ENCODE data around the gene OR2S2.
"Not testable (repeated sequence)": the region's sequence is repeated elsewhere in the genome, so short reads cannot be mapped to it uniquely, and the experiment has no call there.

OR2S2 gene

DNA sequence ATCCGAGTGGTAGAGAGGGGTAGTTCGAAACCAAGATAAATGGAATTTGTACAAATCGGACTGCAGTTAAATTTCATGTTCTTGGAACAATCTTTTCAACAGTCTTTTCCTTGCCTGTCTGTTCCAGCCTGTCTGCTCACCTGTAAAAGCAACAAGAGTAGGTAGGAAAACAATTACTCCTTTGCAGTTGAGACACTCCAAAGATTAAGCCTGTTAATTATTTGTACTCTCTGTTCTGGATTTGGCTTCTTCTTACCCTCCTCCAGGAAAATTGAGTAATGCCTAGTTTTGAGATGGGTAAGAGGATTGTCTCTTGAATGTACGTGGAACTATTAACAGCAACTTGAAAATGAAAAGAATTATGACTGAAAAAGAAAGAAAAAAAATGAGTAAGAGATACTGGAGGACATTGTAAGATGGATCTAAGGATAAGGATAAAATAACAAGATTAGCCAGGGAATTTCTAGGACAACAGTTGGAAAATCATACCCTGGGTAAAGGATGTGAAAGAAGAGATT is 24.3 kb downstream of the OR2S2 start:
- FAIRE-seq: no peak

DNA sequence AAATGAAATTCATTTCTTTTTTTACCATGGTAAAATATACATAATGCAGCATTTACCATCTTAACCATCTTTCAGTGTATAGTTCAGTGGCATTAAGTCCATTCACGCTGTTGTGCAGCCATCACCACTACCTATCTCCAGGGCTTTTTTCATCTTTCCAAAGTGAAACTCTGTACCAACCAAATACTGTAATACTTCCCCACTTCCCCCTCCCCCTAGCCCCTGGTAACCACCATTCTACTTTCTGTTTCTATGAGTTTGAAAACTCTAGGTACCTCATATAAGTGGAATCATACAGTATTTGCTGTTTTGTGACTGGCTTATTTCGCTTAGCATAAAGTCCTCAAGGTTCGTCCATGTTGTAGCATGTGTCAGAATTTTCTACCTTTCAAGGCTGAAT is 25.2 kb downstream of the OR2S2 start:
- no peak for FAIRE-seq

DNA sequence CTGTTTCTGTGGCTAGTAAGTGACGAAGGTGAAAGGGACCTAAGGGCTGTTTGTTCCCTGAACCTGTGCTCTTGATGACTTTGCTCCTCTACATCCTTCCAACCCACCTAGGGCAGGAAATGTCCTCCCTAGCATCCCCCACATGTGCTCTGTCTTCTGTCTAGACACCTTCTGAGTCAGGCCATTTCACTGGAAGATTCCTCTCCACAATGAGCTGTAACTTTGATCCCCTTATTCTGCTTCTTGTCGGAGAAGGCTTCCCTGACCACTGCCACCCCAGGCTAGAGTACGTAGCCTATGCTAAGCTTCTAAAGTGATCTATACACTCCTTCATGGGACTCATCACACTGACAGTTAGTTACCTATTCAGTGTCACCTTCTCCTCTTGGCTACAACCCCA is 27.0 kb downstream of the OR2S2 start:
- FAIRE-seq: no peak

DNA sequence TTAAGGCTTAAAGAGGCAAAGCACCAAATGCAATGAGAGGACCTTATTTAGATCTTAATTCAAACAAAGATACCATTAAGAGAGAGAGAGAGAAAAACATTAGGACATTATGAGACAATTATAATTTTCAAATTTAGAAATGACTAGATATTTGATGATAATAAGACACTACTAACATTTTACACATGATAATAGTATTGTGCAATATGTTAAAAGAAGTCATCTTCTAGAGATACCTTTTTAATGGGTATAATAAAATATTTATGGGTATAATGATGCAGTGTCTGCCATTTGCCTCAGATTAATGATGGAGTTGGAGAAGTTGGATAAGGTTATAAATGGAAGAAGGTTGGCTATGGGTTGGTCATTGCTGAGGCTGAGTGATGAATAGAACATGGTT is 27.4 kb downstream of the OR2S2 start:
- FAIRE-seq: no peak

DNA sequence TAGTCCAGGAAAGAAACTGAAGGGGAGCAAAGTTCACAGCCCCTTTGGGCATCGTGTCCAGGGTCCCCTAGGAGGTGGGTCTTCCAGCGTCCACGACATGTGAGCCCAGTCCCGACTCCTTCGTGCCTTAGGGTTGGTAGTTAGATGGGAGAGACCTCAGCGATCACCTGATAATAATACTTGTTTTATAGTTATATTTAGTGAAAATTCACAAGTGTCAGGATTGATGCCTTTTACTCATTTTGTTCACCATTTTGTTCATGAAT is 28.6 kb downstream of the OR2S2 start:
- FAIRE-seq: no peak

- FAIRE-seq: no peak
These were observed 29.1 kb downstream of the OR2S2 start for GRCh38 chr9:35928591-35929452.

DNA sequence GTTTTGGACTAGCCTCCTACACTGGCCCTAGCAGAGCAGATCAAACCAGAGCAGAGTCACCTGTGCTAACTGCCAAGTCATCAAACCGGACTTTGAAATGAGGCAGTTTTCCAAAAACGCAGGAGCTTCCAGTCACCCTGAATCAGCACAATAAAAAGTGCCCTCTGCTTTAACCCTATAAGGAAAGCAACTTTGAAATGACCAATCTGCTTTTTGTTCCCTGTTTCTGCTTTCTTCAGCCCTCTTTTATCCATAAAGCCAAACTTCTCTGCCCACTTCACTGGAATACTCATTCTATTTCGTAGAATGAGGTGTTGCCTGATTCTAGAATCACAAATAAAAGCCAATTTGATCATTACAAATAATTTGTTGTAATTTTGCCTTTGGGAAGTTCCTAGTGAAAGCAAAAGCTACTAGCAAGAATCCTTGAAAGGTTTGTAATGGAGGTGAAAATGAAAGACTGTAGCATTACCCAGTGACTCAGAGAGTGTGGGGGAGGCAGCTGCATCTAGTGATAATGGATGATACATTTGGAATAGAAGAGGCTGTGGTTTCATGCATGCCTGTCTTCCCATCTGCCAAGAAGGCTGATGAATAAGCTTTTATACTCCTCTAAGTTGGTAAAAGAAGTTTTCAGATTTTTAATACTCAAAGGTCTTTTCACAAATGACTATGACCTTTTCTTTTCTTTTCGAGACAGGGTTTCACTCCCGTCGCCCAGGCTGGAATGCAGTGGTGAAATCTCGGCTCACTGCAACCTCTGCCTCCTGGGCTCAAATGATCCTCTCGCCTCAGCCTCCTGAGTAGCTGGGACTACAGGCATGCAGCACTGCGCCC is 33.8 kb downstream of the OR2S2 start:
- no peak for FAIRE-seq

DNA sequence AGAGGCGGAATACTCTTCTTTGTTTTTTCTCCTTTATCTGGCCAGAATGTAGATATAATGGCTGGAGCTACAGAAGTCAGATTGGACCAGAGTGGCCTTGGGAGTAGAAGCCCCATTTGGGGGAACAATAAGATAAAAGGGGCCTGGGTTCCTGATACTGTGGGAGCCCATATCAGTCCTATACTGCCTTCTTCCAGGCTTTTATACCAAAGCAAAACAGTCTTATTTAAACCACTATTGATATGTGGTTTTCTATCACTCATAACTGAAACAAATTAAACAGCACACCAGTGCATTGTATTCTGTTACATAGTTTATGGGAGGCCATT is 34.4 kb downstream of the OR2S2 start:
- FAIRE-seq: no peak

DNA sequence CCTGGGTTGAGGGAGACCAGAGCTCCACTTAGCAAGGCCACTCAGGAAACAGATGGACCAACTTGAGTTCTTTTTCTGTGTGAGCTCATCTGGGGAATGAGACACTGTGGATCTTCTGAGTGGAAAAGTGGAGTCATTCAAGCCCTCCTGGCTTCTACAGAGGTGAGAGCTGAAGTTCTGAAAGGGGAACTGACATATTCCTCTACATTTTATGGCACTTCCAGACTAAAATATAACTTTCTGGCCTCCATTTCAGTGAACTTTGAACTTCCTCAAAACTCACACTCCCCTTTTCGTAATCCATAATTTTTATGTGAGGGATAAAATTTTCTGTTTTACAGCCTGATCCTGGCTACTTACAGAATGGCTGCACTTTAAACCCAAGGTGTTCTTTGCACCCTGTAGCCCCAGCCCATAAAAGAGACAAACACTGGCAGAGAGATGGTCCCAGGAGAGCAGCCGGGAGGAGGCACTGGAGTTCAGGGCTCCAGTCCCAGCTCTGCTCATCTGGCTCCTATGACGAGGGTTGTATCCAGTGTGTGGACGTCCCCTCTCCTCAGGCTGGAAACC is 37.8 kb downstream of the OR2S2 start:
- FAIRE-seq: peak; percentile 82

- no peak for FAIRE-seq
These were observed 38.5 kb downstream of the OR2S2 start for GRCh38 chr9:35919212-35920008.

DNA sequence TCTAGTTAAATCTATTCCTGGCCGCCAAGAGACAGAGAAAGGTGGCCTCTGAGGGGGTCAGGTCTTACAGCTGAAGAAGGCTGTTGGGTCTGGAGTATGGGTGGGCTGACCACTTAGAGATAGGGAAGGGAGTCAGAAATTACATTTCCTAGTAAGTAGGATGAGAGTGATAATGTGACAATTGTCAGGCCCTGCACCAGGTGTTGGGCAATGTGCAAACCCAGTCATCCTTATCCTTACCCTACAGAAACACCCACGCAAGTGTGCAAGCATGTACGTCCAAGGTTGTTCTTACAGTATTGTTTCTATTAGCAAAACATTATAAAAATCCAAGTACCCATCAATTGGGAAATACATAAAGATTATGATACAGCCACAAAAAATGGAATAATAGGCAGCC is 39.2 kb downstream of the OR2S2 start:
- FAIRE-seq: no peak

DNA sequence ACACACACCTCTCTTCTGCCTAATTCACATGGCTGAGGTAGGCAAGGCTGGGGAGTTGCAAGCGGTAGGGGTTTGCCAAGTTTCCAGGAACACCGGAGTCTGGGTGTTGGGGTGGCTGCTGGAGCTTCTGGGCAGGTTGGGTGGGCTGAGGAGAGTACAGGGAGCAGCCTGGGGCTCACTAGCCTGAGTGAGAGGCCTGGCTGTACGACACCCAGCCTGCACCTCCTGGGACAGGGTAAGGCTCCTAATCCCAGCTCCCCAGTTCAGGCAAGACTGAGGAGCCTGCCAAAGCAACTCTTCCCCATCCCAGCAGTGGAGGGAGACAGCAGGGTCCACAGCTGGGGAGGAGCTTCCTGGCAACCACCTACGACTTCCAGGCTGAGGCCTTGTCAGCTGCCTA is 40.7 kb downstream of the OR2S2 start:
- no peak for FAIRE-seq

GRCh38 chr9:35915681-35916294 is 42.2 kb downstream of the OR2S2 start:
- no peak for FAIRE-seq

DNA sequence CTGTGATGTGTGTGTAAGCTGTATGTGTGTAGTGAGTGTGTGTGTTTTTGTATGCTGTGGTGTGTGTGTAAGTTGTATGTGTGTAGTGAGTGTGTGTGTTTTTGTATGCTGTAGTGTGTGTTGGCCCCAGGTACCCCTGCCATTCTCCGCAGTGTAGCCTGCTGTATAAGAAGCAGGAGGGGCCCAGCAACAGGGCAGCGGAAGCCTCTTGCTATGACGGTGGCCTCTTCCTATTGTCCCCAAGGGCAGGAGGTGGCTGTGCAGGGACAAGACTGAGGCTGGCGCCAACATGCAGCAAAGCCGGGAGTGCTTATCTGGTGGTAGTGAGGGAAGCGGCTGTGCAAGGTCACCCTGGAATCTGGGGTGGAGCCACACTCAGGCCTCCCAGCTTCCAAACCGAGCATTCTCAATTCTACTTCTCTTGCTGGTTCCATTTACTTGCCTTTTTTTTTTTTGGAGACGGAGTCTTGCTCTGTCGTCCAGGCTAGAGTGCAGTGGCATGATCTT is 43.6 kb downstream of the OR2S2 start:
- FAIRE-seq: peak; percentile 83

GRCh38 chr9:35913429-35913828 is 44.5 kb downstream of the OR2S2 start:
- FAIRE-seq: not testable (repeated sequence)

DNA sequence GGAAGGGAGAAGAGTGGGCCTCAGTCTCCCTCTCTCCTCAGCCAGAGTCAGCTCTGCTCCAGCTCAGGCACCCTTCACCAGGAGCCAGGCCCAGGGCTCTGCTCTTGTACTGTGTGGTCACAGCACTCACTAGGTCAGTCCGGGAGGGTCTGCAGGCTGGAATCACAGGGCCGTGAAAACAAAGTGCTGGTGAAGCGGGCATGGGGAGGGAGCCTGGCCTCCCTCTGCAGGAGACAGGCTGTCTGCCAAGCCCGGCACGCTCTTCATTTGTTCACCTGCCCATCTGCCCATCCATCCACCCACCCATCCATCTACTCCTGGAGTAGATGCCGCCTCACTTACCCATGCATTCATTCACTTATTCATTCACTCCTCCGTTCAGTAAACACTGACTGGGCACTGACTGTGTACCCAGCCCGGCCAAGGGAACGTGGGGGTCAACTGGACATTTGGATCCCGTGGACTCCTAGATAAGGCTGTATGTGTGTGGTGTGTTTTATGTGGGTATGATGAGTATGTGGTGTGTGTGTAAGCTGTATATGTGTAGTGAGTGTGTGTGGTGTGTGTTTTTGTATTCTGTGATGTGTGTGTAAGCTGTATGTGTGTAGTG is 45.1 kb downstream of the OR2S2 start:
- FAIRE-seq: no peak

DNA sequence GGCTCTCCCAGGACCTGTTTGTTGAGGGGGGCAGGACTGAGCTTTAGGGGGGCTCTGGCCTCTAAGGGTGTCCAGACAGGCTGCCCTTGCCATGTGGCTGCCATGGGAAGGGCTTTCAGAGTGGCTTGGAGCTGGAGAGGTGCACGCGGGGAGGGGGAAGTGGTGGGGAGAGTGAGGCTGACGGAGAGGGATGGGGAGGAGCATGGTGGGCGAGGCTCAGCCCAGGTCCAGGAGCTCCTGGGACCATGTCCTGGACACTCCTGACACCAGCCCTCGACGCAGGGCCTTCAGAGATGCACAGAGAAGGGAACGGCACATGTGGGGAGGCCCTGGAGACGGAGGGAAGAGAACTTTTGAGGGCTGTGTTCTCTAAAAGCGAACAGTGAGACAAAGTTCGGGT is 46.3 kb downstream of the OR2S2 start:
- no peak for FAIRE-seq

DNA sequence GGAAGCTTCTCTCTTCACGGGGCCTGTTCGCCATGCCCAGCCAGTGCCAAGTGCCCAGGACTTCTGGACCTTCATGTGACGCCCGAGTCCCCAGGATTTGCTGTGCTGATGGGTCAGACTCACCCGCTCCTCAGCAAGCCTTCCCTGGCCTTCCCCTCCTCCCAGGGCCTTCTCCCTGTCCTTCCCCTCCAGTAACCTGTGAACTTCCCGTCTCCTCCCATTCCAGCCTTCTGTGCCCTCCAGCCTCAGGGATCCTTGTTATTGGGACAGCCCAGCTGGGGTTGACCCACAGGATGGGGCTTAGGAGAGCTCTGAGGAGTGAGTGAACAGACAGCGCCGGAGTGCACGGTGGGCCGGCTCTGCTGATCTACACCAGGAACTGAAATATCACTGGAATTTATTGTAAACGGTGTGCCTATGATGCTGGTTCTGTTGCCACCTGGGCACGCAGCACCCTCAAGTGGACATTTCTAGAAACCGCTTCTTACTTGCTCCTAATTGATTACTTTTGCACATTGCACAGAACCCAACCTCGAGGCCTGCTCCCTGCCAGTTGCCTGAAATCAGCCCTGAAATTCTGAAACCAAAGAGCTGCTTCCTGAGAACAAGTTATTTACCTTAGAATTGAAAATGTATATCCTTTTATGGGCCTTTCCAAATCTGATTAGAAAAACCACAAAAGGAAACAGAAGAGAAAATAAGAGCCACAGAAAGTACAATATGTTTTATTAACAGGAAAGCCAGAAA is 47.2 kb downstream of the OR2S2 start:
- FAIRE-seq: no peak

DNA sequence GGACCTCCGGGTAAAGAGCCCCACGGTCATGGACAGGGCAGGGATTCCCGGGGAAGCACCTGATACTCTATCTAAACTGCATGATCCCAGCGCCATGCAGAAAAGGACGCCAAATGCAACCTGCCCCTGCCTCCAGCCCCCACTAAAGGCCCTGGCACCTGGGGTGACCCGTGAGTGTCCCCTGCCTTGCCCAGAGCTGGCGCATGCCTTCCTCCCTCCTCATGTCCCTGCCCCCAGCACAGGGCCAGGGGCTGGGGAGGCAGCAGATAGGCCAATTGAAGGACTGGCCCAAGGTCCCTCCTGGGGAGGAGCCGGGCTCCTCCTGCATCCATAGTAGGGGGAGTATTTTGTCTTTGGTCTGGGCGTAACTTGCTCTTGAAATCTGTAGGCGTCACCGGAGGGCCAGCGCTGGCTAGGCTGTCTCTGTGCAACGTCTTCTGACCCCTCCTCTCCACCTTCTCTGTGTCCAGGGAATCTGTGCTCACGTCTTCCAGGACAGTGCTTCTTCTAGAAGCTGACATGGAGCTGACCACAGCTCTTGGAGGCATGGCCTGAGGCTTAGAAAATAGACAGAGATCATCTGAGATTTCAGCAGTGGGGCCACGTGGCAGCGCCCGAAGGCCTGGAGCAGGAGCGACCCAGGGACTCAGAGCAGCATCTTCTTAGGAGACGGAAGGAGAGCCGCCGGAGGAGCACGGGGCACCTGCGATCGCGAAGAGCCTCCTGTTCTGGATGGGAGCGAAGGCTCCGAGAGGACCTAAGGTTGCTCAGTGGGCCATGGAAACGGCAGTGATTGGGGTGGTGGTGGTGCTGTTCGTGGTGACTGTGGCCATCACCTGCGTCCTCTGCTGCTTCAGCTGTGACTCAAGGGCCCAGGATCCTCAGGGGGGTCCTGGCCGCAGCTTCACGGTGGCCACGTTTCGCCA is 48.0 kb downstream of the OR2S2 start:
- FAIRE-seq: no peak

DNA sequence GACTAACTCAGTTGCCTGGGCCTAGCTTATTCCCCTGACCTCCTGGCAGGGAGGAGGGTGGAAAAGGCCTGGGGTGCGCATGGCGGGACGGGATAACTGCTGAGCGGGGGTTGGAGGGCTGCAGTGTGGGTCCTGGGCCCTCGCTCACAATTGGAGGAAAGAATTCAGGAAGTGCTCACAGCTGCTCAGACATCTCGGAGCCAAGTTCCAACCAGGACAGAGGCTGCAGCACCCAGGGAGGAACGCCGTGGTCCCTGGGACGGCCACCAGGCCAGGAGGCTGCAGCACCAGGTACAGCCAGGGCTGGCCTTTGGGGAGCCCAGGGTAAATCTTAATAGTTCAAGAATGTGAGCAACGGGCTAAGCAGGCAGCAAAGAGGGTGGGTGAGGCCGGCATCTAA is 48.7 kb downstream of the OR2S2 start, which contains the start of gene SPAAR:
TSS of gene SPAAR (plus strand) at position 217 of the 400 bp plus-strand sequence. CDS start 974 bp downstream, outside the sequence.
- FAIRE-seq: no peak

Data from colon (tissue), 2 donors.